ENCODE results near the gene UBE2E3. TPM values are rescaled to one million over a fixed set of nuclear protein-coding genes. Genes with fewer than 3 reads are reported as not detected.

The UBE2E3 gene
- total and polyA plus RNA-seq, 3 experiments from 2014 or later: 36.5 to 70.4 (median 38.0) TPM

- Histone ChIP-seq H3K27me3 (ENCODE audit: insufficient read depth, low read length, poor library complexity, severe bottlenecking) (no peaks in the 10 kb centered on the region), H3K4me1 (ENCODE audit: insufficient read depth, low read length) (peaks cover 37% of the 10 kb centered on the region), H3K9me3 (ENCODE audit: low read length) (no peaks in the 10 kb centered on the region), H3K27ac (ENCODE audit: low read depth, low read length) (peak overlapping the region; percentile 70), H3K36me3 (ENCODE audit: insufficient read depth, low read length) (no peaks in the 10 kb centered on the region), H3K4me3 (ENCODE audit: low read length) (peak overlapping the region; percentile 62)
- peak overlapping the region; percentile 86 to 99 (median 98) for H3K27ac Mint-ChIP-seq
- H3K9me3 Mint-ChIP-seq: no peaks in the 10 kb centered on the region
- H3K4me3 Mint-ChIP-seq: peak overlapping the region; percentile 86 to 100 (median 98)
- CTCF ChIA-PET: interaction anchor here (0.8 to 3.4 kb wide), 10 partner anchors 8 to 857 kb away, joined by 3 to 21 read pairs (median 6); no protein-coding TSS in a partner anchor
- H3K36me3 Mint-ChIP-seq: peaks cover 0 to 21% (median 2%) of the 10 kb centered on the region in 3 donors
- H3K4me1 Mint-ChIP-seq: peaks cover 39 to 60% (median 47%) of the 10 kb centered on the region in 3 donors
- H3K27me3 Mint-ChIP-seq: no peaks in the 10 kb centered on the region
- POLR2A ChIA-PET: interaction anchor here (0.5 to 2.1 kb wide), 5 partner anchors 9 to 44 kb away, joined by 3 to 9 read pairs (median 4); no protein-coding TSS in a partner anchor
- peak in 4 of 5 donors; percentile 6 to 42 (median 30) for DNase-seq
Measured at GRCh38 chr2:180980943-180981911, 822 bp downstream of the UBE2E3 start.

- DNase-seq: peak in 3 of 5 donors; percentile 35 to 55 (median 45)
- no peaks in the 10 kb centered on the region for H3K9me3 Mint-ChIP-seq
Measured at GRCh38 chr2:180983468-180984242, 3.2 kb downstream of the UBE2E3 start.

GRCh38 chr2:180985771-180986395 is 5.5 kb downstream of the UBE2E3 start:
- Histone ChIP-seq H3K27me3 (ENCODE audit: insufficient read depth, low read length, poor library complexity, severe bottlenecking) (no peaks in the 10 kb centered on the region), H3K4me3 (ENCODE audit: low read length) (no peak overlapping the region), H3K9me3 (ENCODE audit: low read length) (no peaks in the 10 kb centered on the region), H3K4me1 (ENCODE audit: insufficient read depth, low read length) (peaks cover 37% of the 10 kb centered on the region), H3K36me3 (ENCODE audit: insufficient read depth, low read length) (no peaks in the 10 kb centered on the region), H3K27ac (ENCODE audit: low read depth, low read length) (no peak overlapping the region)
- peaks cover 0 to 37% (median 2%) of the 10 kb centered on the region in 3 donors for H3K36me3 Mint-ChIP-seq
- H3K27me3 Mint-ChIP-seq: no peaks in the 10 kb centered on the region
- no peak for DNase-seq
- H3K9me3 Mint-ChIP-seq: no peaks in the 10 kb centered on the region
- POLR2A ChIA-PET: no interaction called here
- CTCF ChIA-PET: no interaction called here
- no peak overlapping the region for H3K27ac Mint-ChIP-seq
- H3K4me3 Mint-ChIP-seq: no peak overlapping the region
- H3K4me1 Mint-ChIP-seq: peaks cover 41 to 85% (median 61%) of the 10 kb centered on the region in 3 donors

More at GRCh38 chr2:180983468-180984242, 3.2 kb downstream of the UBE2E3 start:
- Mint-ChIP-seq H3K27me3 (no peaks in the 10 kb centered on the region), H3K27ac (peak overlapping the region in 3 of 8 donors; percentile 1 to 19 (median 3)), H3K36me3 (peaks cover 0 to 26% (median 2%) of the 10 kb centered on the region in 3 donors), H3K4me3 (peak overlapping the region in 4 of 7 donors; percentile 30 to 57 (median 44)), H3K4me1 (peaks cover 39 to 76% (median 51%) of the 10 kb centered on the region in 3 donors)
- Histone ChIP-seq H3K4me1 (ENCODE audit: insufficient read depth, low read length) (peaks cover 37% of the 10 kb centered on the region), H3K4me3 (ENCODE audit: low read length) (no peak overlapping the region), H3K27me3 (ENCODE audit: insufficient read depth, low read length, poor library complexity, severe bottlenecking) (no peaks in the 10 kb centered on the region), H3K27ac (ENCODE audit: low read depth, low read length) (peak overlapping the region; percentile 30), H3K36me3 (ENCODE audit: insufficient read depth, low read length) (no peaks in the 10 kb centered on the region), H3K9me3 (ENCODE audit: low read length) (no peaks in the 10 kb centered on the region)
- ChIA-PET CTCF (interaction anchor here (0.6 kb wide), 1 partner anchor 12 kb away, joined by 3 read pairs; no protein-coding TSS in a partner anchor), POLR2A (no interaction called here)

- no peaks in the 10 kb centered on the region for H3K27me3 ChIP-seq (ENCODE audit: insufficient read depth, low read length, poor library complexity, severe bottlenecking)
- H3K4me3 ChIP-seq (ENCODE audit: low read length): no peak overlapping the region
- peaks cover 30 to 83% (median 50%) of the 10 kb centered on the region in 3 donors for H3K4me1 Mint-ChIP-seq
- no peaks in the 10 kb centered on the region for H3K9me3 ChIP-seq (ENCODE audit: low read length)
- no peak overlapping the region for H3K27ac ChIP-seq (ENCODE audit: low read depth, low read length)
- no peaks in the 10 kb centered on the region for H3K27me3 Mint-ChIP-seq
- H3K4me1 ChIP-seq (ENCODE audit: insufficient read depth, low read length): peaks cover 30% of the 10 kb centered on the region
- H3K36me3 ChIP-seq (ENCODE audit: insufficient read depth, low read length): no peaks in the 10 kb centered on the region
- no peak overlapping the region for H3K4me3 Mint-ChIP-seq
- H3K27ac Mint-ChIP-seq: no peak overlapping the region
- POLR2A ChIA-PET: no interaction called here
- no peak for DNase-seq
- no peaks in the 10 kb centered on the region for H3K9me3 Mint-ChIP-seq
- CTCF ChIA-PET: no interaction called here
- peaks cover 0 to 41% (median 2%) of the 10 kb centered on the region in 3 donors for H3K36me3 Mint-ChIP-seq
Measured at GRCh38 chr2:180987146-180987545, 6.7 kb downstream of the UBE2E3 start.

GRCh38 chr2:180990337-180990736 is 9.9 kb downstream of the UBE2E3 start:
- no peaks in the 10 kb centered on the region for H3K36me3 ChIP-seq (ENCODE audit: insufficient read depth, low read length)
- DNase-seq: no peak
- POLR2A ChIA-PET: interaction anchor here (0.6 kb wide), 1 partner anchor 9 kb away, joined by 4 read pairs; no protein-coding TSS in a partner anchor
- no peaks in the 10 kb centered on the region for H3K9me3 ChIP-seq (ENCODE audit: low read length)
- H3K27me3 ChIP-seq (ENCODE audit: insufficient read depth, low read length, poor library complexity, severe bottlenecking): no peaks in the 10 kb centered on the region
- Mint-ChIP-seq H3K36me3 (peaks cover 0 to 47% (median 0%) of the 10 kb centered on the region in 3 donors), H3K9me3 (no peaks in the 10 kb centered on the region), H3K27ac (no peak overlapping the region), H3K4me1 (peaks cover 15 to 57% (median 26%) of the 10 kb centered on the region in 3 donors), H3K27me3 (no peaks in the 10 kb centered on the region), H3K4me3 (no peak overlapping the region)
- peaks cover 7% of the 10 kb centered on the region for H3K4me1 ChIP-seq (ENCODE audit: insufficient read depth, low read length)
- no peak overlapping the region for H3K27ac ChIP-seq (ENCODE audit: low read depth, low read length)
- CTCF ChIA-PET: interaction anchor here (1.2 to 3.2 kb wide), 2 partner anchors 10 to 17 kb away, joined by 3 to 10 read pairs; partner anchors contain the start of gene UBE2E3
- H3K4me3 ChIP-seq (ENCODE audit: low read length): no peak overlapping the region

- no peaks in the 10 kb centered on the region for H3K9me3 Mint-ChIP-seq
- peaks cover 0 to 44% (median 0%) of the 10 kb centered on the region in 3 donors for H3K36me3 Mint-ChIP-seq
- peaks cover 16 to 57% (median 30%) of the 10 kb centered on the region in 3 donors for H3K4me1 Mint-ChIP-seq
- no peaks in the 10 kb centered on the region for H3K27me3 Mint-ChIP-seq
- no peak for DNase-seq
- Histone ChIP-seq H3K4me1 (ENCODE audit: insufficient read depth, low read length) (peaks cover 3% of the 10 kb centered on the region), H3K4me3 (ENCODE audit: low read length) (no peak overlapping the region), H3K9me3 (ENCODE audit: low read length) (no peaks in the 10 kb centered on the region), H3K36me3 (ENCODE audit: insufficient read depth, low read length) (no peaks in the 10 kb centered on the region), H3K27me3 (ENCODE audit: insufficient read depth, low read length, poor library complexity, severe bottlenecking) (no peaks in the 10 kb centered on the region), H3K27ac (ENCODE audit: low read depth, low read length) (no peak overlapping the region)
- ChIA-PET POLR2A (no interaction called here), CTCF (interaction anchor here (1.2 to 3.2 kb wide), 2 partner anchors 11 to 17 kb away, joined by 3 to 10 read pairs; partner anchors contain the start of gene UBE2E3)
- no peak overlapping the region for H3K4me3 Mint-ChIP-seq
- H3K27ac Mint-ChIP-seq: no peak overlapping the region
Measured at GRCh38 chr2:180990794-180991193, 10.4 kb downstream of the UBE2E3 start.

GRCh38 chr2:180991361-180991760 is 11.0 kb downstream of the UBE2E3 start:
- Histone ChIP-seq H3K27me3 (ENCODE audit: insufficient read depth, low read length, poor library complexity, severe bottlenecking) (no peaks in the 10 kb centered on the region), H3K4me3 (ENCODE audit: low read length) (no peak overlapping the region), H3K4me1 (ENCODE audit: insufficient read depth, low read length) (no peaks in the 10 kb centered on the region), H3K27ac (ENCODE audit: low read depth, low read length) (no peak overlapping the region), H3K36me3 (ENCODE audit: insufficient read depth, low read length) (no peaks in the 10 kb centered on the region), H3K9me3 (ENCODE audit: low read length) (no peaks in the 10 kb centered on the region)
- H3K4me1 Mint-ChIP-seq: peaks cover 13 to 56% (median 34%) of the 10 kb centered on the region in 3 donors
- POLR2A ChIA-PET: no interaction called here
- H3K9me3 Mint-ChIP-seq: no peaks in the 10 kb centered on the region
- CTCF ChIA-PET: interaction anchor here (1.2 to 3.2 kb wide), 2 partner anchors 11 to 16 kb away, joined by 3 to 10 read pairs; partner anchors contain the start of gene UBE2E3
- H3K36me3 Mint-ChIP-seq: peaks cover 0 to 40% (median 0%) of the 10 kb centered on the region in 3 donors
- H3K4me3 Mint-ChIP-seq: no peak overlapping the region
- H3K27me3 Mint-ChIP-seq: no peaks in the 10 kb centered on the region
- no peak for DNase-seq
- no peak overlapping the region for H3K27ac Mint-ChIP-seq

All from CD8-positive, alpha-beta memory T cell (primary cell).